Upper lobe of right lung (tissue), 1 donor: ENCODE measurements around the gene SWSAP1. TPM values are rescaled to one million over a fixed set of nuclear protein-coding genes. Genes with fewer than 3 reads are reported as not detected.
"Not testable (repeated sequence)": the region's sequence is repeated elsewhere in the genome, so short reads cannot be mapped to it uniquely, and the experiment has no call there.

Experiments
- ATAC-seq: fragments of 200-7000 bp; cut with Tn5 transposase; one replicate; pipeline ENCODE4 v1.9.1; 2020; ENCODE audit warnings: mild to moderate bottlenecking, moderate library complexity
- DNase-seq: peaks from one replicate; pipeline ENCODE4 v3.0.0-alpha.2; 2020
- H3K27ac ChIP-seq: fragments of 200-600 bp; one replicate; pipeline ENCODE4 v1.8.0; 2022
- H3K27me3 ChIP-seq: fragments of 200-600 bp; one replicate; pipeline ENCODE4 v1.8.0; 2022; ENCODE audit warnings: mild to moderate bottlenecking
- H3K36me3 ChIP-seq: fragments of 200-600 bp; one replicate; pipeline ENCODE4 v1.8.0; 2022
- H3K4me1 ChIP-seq: fragments of 200-600 bp; one replicate; pipeline ENCODE4 v1.8.0; 2022
- H3K4me3 ChIP-seq: fragments of 200-600 bp; one replicate; pipeline ENCODE4 v1.8.0; 2022; ENCODE audit warnings: mild to moderate bottlenecking
- H3K9me3 ChIP-seq: fragments of 200-600 bp; one replicate; pipeline ENCODE4 v1.8.0; 2022
- intact Hi-C: fragments of 100-400 bp; cut with DNase I; formaldehyde crosslinking; loops from one replicate; pipeline ENCODE4 v1.11.0; 2022
- total RNA-seq: library from RNA; stranded (reverse); fragmentation: NEBNext Ultra II Directional; extraction: Animal tissue kit (Norgen Biotek cat#: 25700); gene quantifications from one replicate; pipeline ENCODE4 v1.2.1, GENCODE V29; 2021
- TF ChIP-seq, protein P1 (sequence below): fragments of 200-600 bp; IDR thresholded peaks from one replicate; pipeline ENCODE4 v1.8.0; 2022; ENCODE audit warnings: antibody characterized with exemption
- donor health status: DM: no; HTN: yes; CAD: no; lungs with severe emphysema.

The SWSAP1 gene
- total RNA-seq, 1 donor from 2014 or later: 3.2 TPM

DNA sequence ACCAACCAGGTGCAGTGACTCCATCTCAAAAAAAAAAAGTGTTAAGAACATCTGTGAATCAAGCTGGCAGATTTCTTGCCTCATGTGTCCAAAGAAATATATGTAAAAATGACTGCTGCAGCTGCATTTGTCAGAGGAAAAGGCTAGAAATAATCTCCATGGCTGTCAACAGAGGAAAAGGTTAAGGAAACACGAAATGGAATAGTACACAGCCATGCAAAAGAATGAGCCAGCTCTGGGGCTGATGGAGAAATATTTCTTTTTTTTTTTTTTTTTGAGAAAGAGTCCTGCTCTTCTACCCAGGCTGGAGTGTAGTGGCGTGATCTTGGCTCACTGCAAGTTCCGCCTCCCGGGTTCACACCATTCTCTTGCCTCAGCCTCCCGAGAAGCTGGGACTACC, 41.6 kb upstream of the SWSAP1 start:
- DNase-seq (no peak), ATAC-seq (no peak)
- no peak overlapping the region for H3K27ac ChIP-seq
- H3K36me3 ChIP-seq: peaks cover 71% of the 10 kb centered on the region
- no peak overlapping the region for H3K4me3 ChIP-seq
- H3K27me3 ChIP-seq: no peaks in the 10 kb centered on the region
- TF ChIP-seq, protein P1, sequence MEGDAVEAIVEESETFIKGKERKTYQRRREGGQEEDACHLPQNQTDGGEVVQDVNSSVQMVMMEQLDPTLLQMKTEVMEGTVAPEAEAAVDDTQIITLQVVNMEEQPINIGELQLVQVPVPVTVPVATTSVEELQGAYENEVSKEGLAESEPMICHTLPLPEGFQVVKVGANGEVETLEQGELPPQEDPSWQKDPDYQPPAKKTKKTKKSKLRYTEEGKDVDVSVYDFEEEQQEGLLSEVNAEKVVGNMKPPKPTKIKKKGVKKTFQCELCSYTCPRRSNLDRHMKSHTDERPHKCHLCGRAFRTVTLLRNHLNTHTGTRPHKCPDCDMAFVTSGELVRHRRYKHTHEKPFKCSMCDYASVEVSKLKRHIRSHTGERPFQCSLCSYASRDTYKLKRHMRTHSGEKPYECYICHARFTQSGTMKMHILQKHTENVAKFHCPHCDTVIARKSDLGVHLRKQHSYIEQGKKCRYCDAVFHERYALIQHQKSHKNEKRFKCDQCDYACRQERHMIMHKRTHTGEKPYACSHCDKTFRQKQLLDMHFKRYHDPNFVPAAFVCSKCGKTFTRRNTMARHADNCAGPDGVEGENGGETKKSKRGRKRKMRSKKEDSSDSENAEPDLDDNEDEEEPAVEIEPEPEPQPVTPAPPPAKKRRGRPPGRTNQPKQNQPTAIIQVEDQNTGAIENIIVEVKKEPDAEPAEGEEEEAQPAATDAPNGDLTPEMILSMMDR: no peak
- H3K9me3 ChIP-seq: no peaks in the 10 kb centered on the region
- H3K4me1 ChIP-seq: peaks cover 5% of the 10 kb centered on the region
- intact Hi-C loops: no loop called here

DNA sequence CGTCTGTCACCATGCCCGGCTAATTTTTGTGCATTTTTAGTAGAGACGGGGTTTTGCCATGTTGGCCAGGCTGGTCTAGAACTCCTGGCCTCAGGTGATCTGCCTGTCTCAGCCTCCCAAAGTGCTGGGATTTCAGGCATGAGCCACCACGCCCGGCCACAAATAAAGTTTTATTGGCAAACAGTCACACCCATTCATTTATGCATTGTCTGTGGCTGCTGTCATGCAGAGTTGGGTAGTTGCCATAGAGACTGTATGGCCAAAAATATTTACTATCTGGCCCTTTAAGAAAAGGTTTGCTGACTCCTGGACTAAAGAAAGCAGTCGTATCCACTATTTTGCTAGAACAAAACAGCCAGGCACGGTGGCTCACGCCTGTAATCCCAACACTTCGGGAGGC, 40.6 kb upstream of the SWSAP1 start:
- H3K27ac ChIP-seq, DNase-seq, H3K27me3 ChIP-seq, H3K9me3 ChIP-seq, H3K4me3 ChIP-seq, ATAC-seq, intact Hi-C loops: not testable (repeated sequence)
- H3K36me3 ChIP-seq: peaks cover 65% of the 10 kb centered on the region
- peaks cover 15% of the 10 kb centered on the region for H3K4me1 ChIP-seq

DNA sequence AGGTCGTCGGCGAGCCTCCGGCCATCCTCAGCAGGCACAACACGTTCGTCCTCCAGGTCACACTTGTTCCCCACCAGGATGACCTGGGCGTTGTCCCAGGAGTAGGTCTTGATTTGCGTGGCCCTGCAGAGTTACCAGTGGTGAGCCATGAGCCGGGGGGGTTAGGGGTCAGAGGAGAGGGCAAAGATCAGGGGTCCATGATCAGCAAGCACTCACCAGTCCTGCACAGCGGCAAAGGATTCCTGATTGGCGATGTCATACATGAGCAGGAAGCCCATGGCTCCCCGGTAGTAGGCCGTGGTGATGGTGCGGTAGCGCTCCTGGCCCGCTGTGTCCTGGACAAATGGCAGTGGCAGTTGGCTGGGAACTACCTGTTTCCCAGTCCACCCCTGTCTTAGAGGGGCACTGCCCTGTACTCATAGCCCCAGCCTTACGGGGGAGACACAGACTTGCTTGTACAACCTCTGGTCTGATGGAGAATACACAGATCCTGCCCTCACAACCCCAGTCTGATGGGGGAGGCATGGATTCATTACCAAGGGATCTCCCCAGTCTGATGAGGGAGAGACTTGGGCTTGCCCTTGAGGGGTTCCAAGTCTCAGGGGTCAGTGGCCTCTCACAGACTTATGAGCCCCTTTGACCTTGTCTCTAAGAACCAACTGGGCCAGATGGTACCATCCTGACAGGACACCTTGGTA, 38.9 kb upstream of the SWSAP1 start:
- H3K27ac ChIP-seq: no peak overlapping the region

GRCh38 chr19:11337080-11337479, 37.4 kb upstream of the SWSAP1 start:
- TF ChIP-seq, protein P1: no peak
- Histone ChIP-seq H3K9me3 (no peaks in the 10 kb centered on the region), H3K4me3 (no peak overlapping the region), H3K27ac (no peak overlapping the region), H3K27me3 (no peaks in the 10 kb centered on the region), H3K36me3 (peaks cover 45% of the 10 kb centered on the region), H3K4me1 (peaks cover 17% of the 10 kb centered on the region)
- no peak for DNase-seq
- intact Hi-C loops: no loop called here
- no peak for ATAC-seq

More for the DNA sequence above, 38.9 kb upstream of the SWSAP1 start:
- intact Hi-C loops: no loop called here
- no peak for ATAC-seq
- Histone ChIP-seq H3K36me3 (peaks cover 58% of the 10 kb centered on the region), H3K4me3 (no peak overlapping the region), H3K9me3 (no peaks in the 10 kb centered on the region), H3K27me3 (no peaks in the 10 kb centered on the region), H3K4me1 (peaks cover 21% of the 10 kb centered on the region)
- TF ChIP-seq, protein P1: no peak
- no peak for DNase-seq

GRCh38 chr19:11338121-11338520, 36.3 kb upstream of the SWSAP1 start:
- peak overlapping the region; percentile 73 for H3K27ac ChIP-seq
- H3K36me3 ChIP-seq: peaks cover 39% of the 10 kb centered on the region
- H3K4me3 ChIP-seq: peak overlapping the region; percentile 78
- ATAC-seq (no peak), DNase-seq (no peak)
- intact Hi-C loops: no loop called here
- TF ChIP-seq, protein P1: no peak
- peaks cover 17% of the 10 kb centered on the region for H3K4me1 ChIP-seq
- no peaks in the 10 kb centered on the region for H3K9me3 ChIP-seq
- no peaks in the 10 kb centered on the region for H3K27me3 ChIP-seq

GRCh38 chr19:11338569-11339253, 35.8 kb upstream of the SWSAP1 start:
- ATAC-seq (peak; percentile 59), DNase-seq (peak; percentile 77)
- Histone ChIP-seq H3K9me3 (no peaks in the 10 kb centered on the region), H3K27me3 (no peaks in the 10 kb centered on the region), H3K27ac (peak overlapping the region; percentile 73), H3K4me3 (peak overlapping the region; percentile 78), H3K36me3 (peaks cover 33% of the 10 kb centered on the region), H3K4me1 (peaks cover 17% of the 10 kb centered on the region)
- TF ChIP-seq, protein P1: no peak
- intact Hi-C loops: no loop called here
